ENCODE measurements around the gene EFNA5. TPM values are rescaled to one million over a fixed set of nuclear protein-coding genes. Genes with fewer than 3 reads are reported as not detected.

EFNA5 gene
- total RNA-seq, 1 donor from 2014 or later: 36.1 TPM

- peak; percentile 94 for DNase-seq
Measured at GRCh38 chr5:107672211-107673038, 1.7 kb upstream of the EFNA5 start.

- peak; percentile 57 for DNase-seq
Measured at GRCh38 chr5:107671742-107672210, 1.0 kb upstream of the EFNA5 start.

GRCh38 chr5:107670087-107670931 is 428 bp downstream of the EFNA5 start:
- peak; percentile 57 for DNase-seq

GRCh38 chr5:107669096-107670031 is 1.4 kb downstream of the EFNA5 start:
- DNase-seq: peak; percentile 59

- DNase-seq: peak; percentile 39
Measured at GRCh38 chr5:107668154-107669095, 2.3 kb downstream of the EFNA5 start.

- no peak for DNase-seq
Measured at GRCh38 chr5:107666051-107666655, 4.6 kb downstream of the EFNA5 start.

GRCh38 chr5:107665036-107665570 is 5.6 kb downstream of the EFNA5 start:
- no peak for DNase-seq

- DNase-seq: no peak
Measured at GRCh38 chr5:107663697-107664096, 7.0 kb downstream of the EFNA5 start.

GRCh38 chr5:107661650-107662044 is 9.1 kb downstream of the EFNA5 start:
- DNase-seq: no peak

GRCh38 chr5:107661038-107661649 is 9.6 kb downstream of the EFNA5 start:
- DNase-seq: peak; percentile 26

- no peak for DNase-seq
Measured at GRCh38 chr5:107658528-107658927, 12.2 kb downstream of the EFNA5 start.

- no peak for DNase-seq
Measured at GRCh38 chr5:107655831-107656230, 14.9 kb downstream of the EFNA5 start.

- no peak for DNase-seq
Measured at GRCh38 chr5:107654827-107655226, 15.9 kb downstream of the EFNA5 start.

GRCh38 chr5:107653685-107654084 is 17.1 kb downstream of the EFNA5 start:
- no peak for DNase-seq

GRCh38 chr5:107652839-107653607 is 17.7 kb downstream of the EFNA5 start:
- no peak for DNase-seq

GRCh38 chr5:107652408-107652807 is 18.3 kb downstream of the EFNA5 start:
- no peak for DNase-seq

GRCh38 chr5:107651325-107651724 is 19.4 kb downstream of the EFNA5 start:
- no peak for DNase-seq

GRCh38 chr5:107646418-107646817 is 24.3 kb downstream of the EFNA5 start:
- no peak for DNase-seq

- DNase-seq: no peak
Measured at GRCh38 chr5:107640568-107640967, 30.2 kb downstream of the EFNA5 start.

All from dermis blood vessel endothelial cell (primary cell).